Measurements from ENCODE around the gene KRTAP10-10. TPM values are rescaled to one million over a fixed set of nuclear protein-coding genes. Genes with fewer than 3 reads are reported as not detected.
"Not testable (repeated sequence)": the region's sequence is repeated elsewhere in the genome, so short reads cannot be mapped to it uniquely, and the experiment has no call there.

Gene KRTAP10-10
- total and polyA plus RNA-seq, 8 donors: not detected

GRCh38 chr21:44628707-44629391, 8.3 kb upstream of the KRTAP10-10 start:
- TF ChIP-seq CTCF (IDR thresholded peaks at IDR 0.05): no peak
- H3K4me3 ChIP-seq: no peak overlapping the region
- H3K27me3 ChIP-seq: peaks cover 0 to 26% of the 10 kb centered on the region in 2 donors
- H3K27ac ChIP-seq: no peak overlapping the region
- peaks cover 3 to 37% of the 10 kb centered on the region in 2 donors for H3K9me3 ChIP-seq
- no peaks in the 10 kb centered on the region for H3K36me3 ChIP-seq
- ATAC-seq: no peak
- DNase-seq: peak in 1 of 4 donors; percentile 39
- intact Hi-C loops (cut with DNase I): no loop called here
- H3K4me1 ChIP-seq: no peaks in the 10 kb centered on the region

- peaks cover 0 to 23% of the 10 kb centered on the region in 2 donors for H3K9me3 ChIP-seq
- H3K4me1 ChIP-seq: no peaks in the 10 kb centered on the region
- DNase-seq: no peak
- no peak overlapping the region for H3K4me3 ChIP-seq
- H3K36me3 ChIP-seq: no peaks in the 10 kb centered on the region
- no peak for ATAC-seq
- no peak for TF ChIP-seq CTCF (IDR thresholded peaks at IDR 0.05)
- H3K27me3 ChIP-seq: peaks cover 0 to 27% of the 10 kb centered on the region in 2 donors
- no peak overlapping the region for H3K27ac ChIP-seq
- intact Hi-C loops (cut with DNase I): no loop called here
Observed at GRCh38 chr21:44630440-44630839, 6.7 kb upstream of the KRTAP10-10 start.

GRCh38 chr21:44632067-44632466, 5.1 kb upstream of the KRTAP10-10 start:
- DNase-seq (no peak), ATAC-seq (no peak)
- TF ChIP-seq CTCF (IDR thresholded peaks at IDR 0.05): no peak
- Histone ChIP-seq H3K27me3 (peaks cover 0 to 31% of the 10 kb centered on the region in 2 donors), H3K36me3 (no peaks in the 10 kb centered on the region), H3K27ac (no peak overlapping the region), H3K4me3 (no peak overlapping the region), H3K4me1 (no peaks in the 10 kb centered on the region), H3K9me3 (peaks cover 0 to 23% of the 10 kb centered on the region in 2 donors)
- intact Hi-C loops (cut with DNase I): no loop called here

- Histone ChIP-seq H3K4me3 (no peak overlapping the region), H3K27ac (no peak overlapping the region), H3K4me1 (no peaks in the 10 kb centered on the region), H3K9me3 (peaks cover 0 to 24% of the 10 kb centered on the region in 2 donors), H3K36me3 (no peaks in the 10 kb centered on the region), H3K27me3 (peaks cover 0 to 28% of the 10 kb centered on the region in 2 donors)
- ATAC-seq (no peak), DNase-seq (peak in 1 of 4 donors; percentile 39)
- intact Hi-C loops (cut with DNase I): no loop called here
- no peak for TF ChIP-seq CTCF (IDR thresholded peaks at IDR 0.05)
Observed at GRCh38 chr21:44636209-44637017, 743 bp upstream of the KRTAP10-10 start.

GRCh38 chr21:44637851-44638348, 744 bp downstream of the KRTAP10-10 start:
- H3K4me3 ChIP-seq; H3K27ac ChIP-seq; ATAC-seq; H3K9me3 ChIP-seq; H3K4me1 ChIP-seq; H3K36me3 ChIP-seq; intact Hi-C loops (cut with DNase I): not testable (repeated sequence)
- DNase-seq: peak in 1 of 4 donors; percentile 53
- peaks cover 0 to 28% of the 10 kb centered on the region in 2 donors for H3K27me3 ChIP-seq

- DNase-seq; H3K4me3 ChIP-seq; ATAC-seq; H3K36me3 ChIP-seq; H3K4me1 ChIP-seq; H3K9me3 ChIP-seq; H3K27ac ChIP-seq; intact Hi-C loops (cut with DNase I): not testable (repeated sequence)
- peaks cover 0 to 28% of the 10 kb centered on the region in 2 donors for H3K27me3 ChIP-seq
Observed at GRCh38 chr21:44638506-44639330, 1.6 kb downstream of the KRTAP10-10 start.

Data from left lung (tissue), 10 donors.